ENCODE measurements around the gene RSPH9. TPM values are rescaled to one million over a fixed set of nuclear protein-coding genes. Genes with fewer than 3 reads are reported as not detected.

RSPH9 gene, protein sequence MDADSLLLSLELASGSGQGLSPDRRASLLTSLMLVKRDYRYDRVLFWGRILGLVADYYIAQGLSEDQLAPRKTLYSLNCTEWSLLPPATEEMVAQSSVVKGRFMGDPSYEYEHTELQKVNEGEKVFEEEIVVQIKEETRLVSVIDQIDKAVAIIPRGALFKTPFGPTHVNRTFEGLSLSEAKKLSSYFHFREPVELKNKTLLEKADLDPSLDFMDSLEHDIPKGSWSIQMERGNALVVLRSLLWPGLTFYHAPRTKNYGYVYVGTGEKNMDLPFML
- 0.08 TPM for polyA plus RNA-seq (2013, experiment 1 of 2)
- polyA plus RNA-seq (2013, experiment 2 of 2) = 0.03 TPM

DNA sequence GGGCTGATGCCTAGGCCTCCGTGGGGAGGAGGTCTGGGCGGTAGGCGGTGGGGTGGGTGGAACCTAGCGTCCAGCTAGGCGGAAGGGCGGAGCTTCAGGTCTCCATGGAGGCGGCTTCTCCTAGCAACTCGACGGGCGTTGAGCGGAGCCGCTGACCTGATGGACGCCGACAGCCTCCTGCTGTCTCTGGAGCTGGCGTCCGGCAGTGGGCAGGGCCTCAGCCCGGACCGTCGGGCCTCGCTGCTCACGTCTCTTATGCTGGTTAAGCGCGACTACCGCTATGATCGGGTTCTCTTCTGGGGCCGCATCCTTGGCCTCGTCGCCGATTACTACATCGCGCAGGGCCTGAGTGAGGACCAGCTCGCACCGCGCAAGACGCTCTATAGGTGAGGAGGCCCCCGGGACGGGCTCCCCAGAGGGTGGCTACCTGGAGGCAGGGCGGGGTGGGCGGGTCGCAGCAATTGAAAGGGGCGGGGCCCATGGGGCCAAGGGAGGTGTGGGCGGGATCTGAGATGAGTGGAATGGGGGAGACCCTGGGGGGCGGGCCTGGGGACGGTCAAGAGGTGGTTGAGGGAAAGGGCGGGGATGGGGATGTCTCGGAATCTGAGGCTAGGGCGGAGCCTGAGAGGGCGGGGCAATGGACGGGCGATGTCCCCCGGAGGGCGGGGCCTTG, at the start of gene RSPH9:
Gene RSPH9, plus strand, starts transcription at position 97 of the 673 bp plus-strand sequence. Its CDS starts 63 bp downstream, at position 160.
- Histone ChIP-seq H2BK15ac (replicated peaks; ENCODE audit: low read depth) (no peak within 1 kb of the TSS), H2BK5ac (ENCODE audit: low read length) (no peak within 1 kb of the TSS), H3K4me3 (ENCODE audit: low read length) (peak within 1 kb of the TSS; percentile 70), H4K8ac (ENCODE audit: low read depth, low read length) (no peak within 1 kb of the TSS), H3K18ac (ENCODE audit: low read length) (no peak within 1 kb of the TSS), H3K27me3 (ENCODE audit: insufficient read depth, low read length, poor library complexity) (no peaks in the 10 kb centered on the region), H4K5ac (ENCODE audit: low read length) (no peak within 1 kb of the TSS), H3K79me2 (ENCODE audit: control insufficient read depth, insufficient read depth, low read length) (no peaks in the 10 kb centered on the region), H3K4ac (ENCODE audit: low read depth, low read length) (no peak within 1 kb of the TSS), H3K9ac (ENCODE audit: low read length) (peak within 1 kb of the TSS; percentile 66), H3K56ac (ENCODE audit: low read length) (peak within 1 kb of the TSS; percentile 85), H2BK120ac (ENCODE audit: low read depth, low read length) (no peak within 1 kb of the TSS), H3K79me1 (ENCODE audit: low read length) (peaks cover 8% of the 10 kb centered on the region), H2AK5ac (ENCODE audit: low read length) (no peak within 1 kb of the TSS), H3K23ac (ENCODE audit: low read length) (no peak within 1 kb of the TSS), H3K36me3 (ENCODE audit: control insufficient read depth, insufficient read depth, low read length) (peaks cover 4% of the 10 kb centered on the region), H3K4me2 (ENCODE audit: low read length) (peak within 1 kb of the TSS; percentile 81), H3K4me1 (ENCODE audit: control insufficient read depth, low read depth, low read length) (no peaks in the 10 kb centered on the region), H3K27ac (ENCODE audit: low read depth, low read length) (no peak within 1 kb of the TSS)
- no CpG with 5 or more reads among the region's 52 CpGs for WGBS (ENCODE audit: extremely low coverage, insufficient coverage, low lambda C conversion rate)
- DNase-seq = peak; percentile 96

DNA sequence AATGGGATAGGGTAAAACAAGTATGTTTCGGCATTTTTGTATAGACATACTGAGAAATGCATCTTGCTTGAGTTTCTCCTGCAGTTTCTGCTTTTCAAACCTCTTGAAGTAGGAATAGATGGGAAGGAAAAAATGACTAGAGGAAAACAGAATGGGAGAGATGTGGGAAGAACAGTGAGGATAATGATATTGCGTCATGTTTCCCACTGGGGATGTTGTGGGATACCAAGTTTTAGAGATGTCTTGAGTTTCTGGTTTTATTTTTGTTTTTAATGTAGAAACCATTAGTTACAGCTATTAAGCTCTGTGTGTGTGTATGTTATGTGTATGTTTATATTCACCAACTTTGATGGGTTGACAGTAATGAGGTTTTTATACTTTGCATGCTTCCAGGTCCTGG, 44.2 kb upstream of the RSPH9 start:
- H2BK120ac ChIP-seq (ENCODE audit: low read depth, low read length) = no peak overlapping the region
- H3K36me3 ChIP-seq (ENCODE audit: control insufficient read depth, insufficient read depth, low read length) = no peaks in the 10 kb centered on the region
- H4K5ac ChIP-seq (ENCODE audit: low read length) = no peak overlapping the region
- H3K4ac ChIP-seq (ENCODE audit: low read depth, low read length) = no peak overlapping the region
- no peak overlapping the region for H4K8ac ChIP-seq (ENCODE audit: low read depth, low read length)
- H3K56ac ChIP-seq (ENCODE audit: low read length) = no peak overlapping the region
- H3K4me1 ChIP-seq (ENCODE audit: control insufficient read depth, low read depth, low read length) = no peaks in the 10 kb centered on the region
- H3K23ac ChIP-seq (ENCODE audit: low read length) = no peak overlapping the region
- no peak overlapping the region for H3K9ac ChIP-seq (ENCODE audit: low read length)
- no peaks in the 10 kb centered on the region for H3K79me1 ChIP-seq (ENCODE audit: low read length)
- H3K27ac ChIP-seq (ENCODE audit: low read depth, low read length) = no peak overlapping the region
- WGBS (ENCODE audit: extremely low coverage, insufficient coverage, low lambda C conversion rate) = 100% methylated on average over 1 of the region's 2 CpGs
- H2BK15ac ChIP-seq (replicated peaks; ENCODE audit: low read depth) = no peak overlapping the region
- no peak overlapping the region for H3K18ac ChIP-seq (ENCODE audit: low read length)
- H3K27me3 ChIP-seq (ENCODE audit: insufficient read depth, low read length, poor library complexity) = no peaks in the 10 kb centered on the region
- no peak overlapping the region for H3K4me3 ChIP-seq (ENCODE audit: low read length)
- no peak for DNase-seq
- H3K79me2 ChIP-seq (ENCODE audit: control insufficient read depth, insufficient read depth, low read length) = no peaks in the 10 kb centered on the region
- H3K4me2 ChIP-seq (ENCODE audit: low read length) = no peak overlapping the region
- H2AK5ac ChIP-seq (ENCODE audit: low read length) = no peak overlapping the region
- no peak overlapping the region for H2BK5ac ChIP-seq (ENCODE audit: low read length)

DNA sequence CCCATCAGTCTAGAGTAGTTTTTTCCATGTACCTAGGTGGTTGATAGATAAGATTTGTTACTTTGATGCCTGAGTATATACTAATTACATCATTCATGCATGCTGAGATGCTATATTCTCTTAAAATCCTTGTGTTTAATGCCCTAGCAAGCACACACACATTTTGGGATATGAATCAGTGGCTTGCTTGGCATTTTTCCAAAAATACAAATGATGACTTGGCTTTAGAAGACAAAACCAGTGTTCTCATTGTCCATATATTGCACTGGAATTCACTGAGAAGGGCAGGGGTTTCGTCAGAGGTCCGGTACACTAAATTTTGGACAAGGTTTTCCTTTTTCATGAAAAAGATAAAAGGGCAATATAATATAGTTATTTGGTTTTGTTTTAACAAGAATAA, 40.7 kb upstream of the RSPH9 start:
- no peak for DNase-seq
- Histone ChIP-seq H3K79me1 (ENCODE audit: low read length) (no peaks in the 10 kb centered on the region), H2BK5ac (ENCODE audit: low read length) (no peak overlapping the region), H4K8ac (ENCODE audit: low read depth, low read length) (no peak overlapping the region), H2BK120ac (ENCODE audit: low read depth, low read length) (no peak overlapping the region), H3K23ac (ENCODE audit: low read length) (no peak overlapping the region), H3K56ac (ENCODE audit: low read length) (no peak overlapping the region), H3K4me2 (ENCODE audit: low read length) (no peak overlapping the region), H3K27ac (ENCODE audit: low read depth, low read length) (no peak overlapping the region), H3K18ac (ENCODE audit: low read length) (no peak overlapping the region), H3K27me3 (ENCODE audit: insufficient read depth, low read length, poor library complexity) (no peaks in the 10 kb centered on the region), H2BK15ac (replicated peaks; ENCODE audit: low read depth) (no peak overlapping the region), H3K4me3 (ENCODE audit: low read length) (no peak overlapping the region), H3K9ac (ENCODE audit: low read length) (no peak overlapping the region), H3K4ac (ENCODE audit: low read depth, low read length) (no peak overlapping the region), H3K79me2 (ENCODE audit: control insufficient read depth, insufficient read depth, low read length) (no peaks in the 10 kb centered on the region), H4K5ac (ENCODE audit: low read length) (no peak overlapping the region), H3K4me1 (ENCODE audit: control insufficient read depth, low read depth, low read length) (no peaks in the 10 kb centered on the region), H2AK5ac (ENCODE audit: low read length) (no peak overlapping the region), H3K36me3 (ENCODE audit: control insufficient read depth, insufficient read depth, low read length) (no peaks in the 10 kb centered on the region)
- WGBS (ENCODE audit: extremely low coverage, insufficient coverage, low lambda C conversion rate) = no CpG with 5 or more reads among the region's 2 CpGs

DNA sequence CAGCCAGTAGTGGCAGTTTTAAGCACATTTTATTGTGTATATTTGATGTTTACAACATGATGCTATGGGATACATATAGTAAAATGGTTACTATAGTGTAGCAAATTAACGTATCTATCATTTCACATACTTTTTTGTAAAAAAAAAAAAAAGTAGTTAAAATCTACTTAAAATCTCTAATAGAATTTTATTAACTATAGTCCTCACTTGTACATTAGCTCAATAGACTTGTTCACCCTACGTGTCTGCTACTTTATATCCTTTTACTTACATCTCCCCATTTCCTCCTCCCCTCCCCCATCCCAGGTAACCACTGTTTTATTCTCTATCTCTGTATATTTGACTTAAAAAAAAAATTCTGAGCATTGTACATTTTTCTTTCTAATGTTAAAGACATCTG, 38.8 kb upstream of the RSPH9 start:
- H2BK15ac ChIP-seq (replicated peaks; ENCODE audit: low read depth) = no peak overlapping the region
- H3K18ac ChIP-seq (ENCODE audit: low read length) = no peak overlapping the region
- no peaks in the 10 kb centered on the region for H3K79me2 ChIP-seq (ENCODE audit: control insufficient read depth, insufficient read depth, low read length)
- no peak overlapping the region for H2BK120ac ChIP-seq (ENCODE audit: low read depth, low read length)
- H4K5ac ChIP-seq (ENCODE audit: low read length) = no peak overlapping the region
- 100% methylated on average over 1 of the region's 2 CpGs for WGBS (ENCODE audit: extremely low coverage, insufficient coverage, low lambda C conversion rate)
- no peak overlapping the region for H2BK5ac ChIP-seq (ENCODE audit: low read length)
- H3K56ac ChIP-seq (ENCODE audit: low read length) = no peak overlapping the region
- no peaks in the 10 kb centered on the region for H3K79me1 ChIP-seq (ENCODE audit: low read length)
- no peak overlapping the region for H3K4me2 ChIP-seq (ENCODE audit: low read length)
- H3K9ac ChIP-seq (ENCODE audit: low read length) = no peak overlapping the region
- H3K27me3 ChIP-seq (ENCODE audit: insufficient read depth, low read length, poor library complexity) = no peaks in the 10 kb centered on the region
- no peak overlapping the region for H3K4ac ChIP-seq (ENCODE audit: low read depth, low read length)
- H3K4me1 ChIP-seq (ENCODE audit: control insufficient read depth, low read depth, low read length) = no peaks in the 10 kb centered on the region
- no peak for DNase-seq
- H3K4me3 ChIP-seq (ENCODE audit: low read length) = no peak overlapping the region
- no peak overlapping the region for H2AK5ac ChIP-seq (ENCODE audit: low read length)
- no peak overlapping the region for H4K8ac ChIP-seq (ENCODE audit: low read depth, low read length)
- H3K27ac ChIP-seq (ENCODE audit: low read depth, low read length) = no peak overlapping the region
- H3K36me3 ChIP-seq (ENCODE audit: control insufficient read depth, insufficient read depth, low read length) = peaks cover 3% of the 10 kb centered on the region
- H3K23ac ChIP-seq (ENCODE audit: low read length) = no peak overlapping the region

DNA sequence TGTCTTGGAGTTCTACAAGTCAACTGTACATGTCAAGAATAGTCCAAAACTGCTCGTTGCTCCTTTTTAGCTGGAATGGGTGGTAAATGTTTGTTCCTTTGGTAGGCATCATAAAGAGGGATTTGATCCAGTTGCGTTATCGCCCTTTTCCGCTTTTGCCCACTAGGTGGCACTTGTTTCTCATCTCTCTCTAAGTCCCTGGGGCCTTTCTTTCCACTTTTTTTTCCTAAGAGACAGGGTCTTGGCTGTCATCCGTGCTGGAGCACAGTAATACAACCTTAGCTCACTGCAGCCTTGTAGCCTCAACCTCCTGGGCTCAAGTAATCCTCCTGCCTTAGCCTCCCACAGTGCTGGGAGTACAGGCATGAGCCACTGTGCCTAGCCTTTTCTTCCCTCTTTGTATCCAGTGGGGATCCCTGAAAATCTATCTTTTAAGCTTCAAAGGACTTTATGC, 36.5 kb upstream of the RSPH9 start:
- Histone ChIP-seq H2BK15ac (replicated peaks; ENCODE audit: low read depth) (no peak overlapping the region), H3K27me3 (ENCODE audit: insufficient read depth, low read length, poor library complexity) (no peaks in the 10 kb centered on the region), H2AK5ac (ENCODE audit: low read length) (no peak overlapping the region), H4K5ac (ENCODE audit: low read length) (no peak overlapping the region), H3K4me3 (ENCODE audit: low read length) (no peak overlapping the region), H3K79me2 (ENCODE audit: control insufficient read depth, insufficient read depth, low read length) (no peaks in the 10 kb centered on the region), H2BK120ac (ENCODE audit: low read depth, low read length) (no peak overlapping the region), H4K8ac (ENCODE audit: low read depth, low read length) (no peak overlapping the region), H3K9ac (ENCODE audit: low read length) (no peak overlapping the region), H3K56ac (ENCODE audit: low read length) (no peak overlapping the region), H3K18ac (ENCODE audit: low read length) (no peak overlapping the region), H3K36me3 (ENCODE audit: control insufficient read depth, insufficient read depth, low read length) (peaks cover 4% of the 10 kb centered on the region), H3K27ac (ENCODE audit: low read depth, low read length) (no peak overlapping the region), H3K23ac (ENCODE audit: low read length) (no peak overlapping the region), H3K4ac (ENCODE audit: low read depth, low read length) (no peak overlapping the region), H2BK5ac (ENCODE audit: low read length) (no peak overlapping the region), H3K4me1 (ENCODE audit: control insufficient read depth, low read depth, low read length) (no peaks in the 10 kb centered on the region), H3K79me1 (ENCODE audit: low read length) (no peaks in the 10 kb centered on the region), H3K4me2 (ENCODE audit: low read length) (no peak overlapping the region)
- peak; percentile 88 for DNase-seq
- WGBS (ENCODE audit: extremely low coverage, insufficient coverage, low lambda C conversion rate) = no CpG with 5 or more reads among the region's 5 CpGs

Data from mesendoderm (in vitro differentiated cells).